HT-29 (cell line): ENCODE measurements around the gene C1orf141. TPM values are rescaled to one million over a fixed set of nuclear protein-coding genes. Genes with fewer than 3 reads are reported as not detected.

Experiments used
- small RNA-seq: library from RNA; depleted of rRNA; stranded (forward); fragments of <200 nt; gene quantifications from one replicate; pipeline ENCODE3, GENCODE V24; 2014
- total RNA-seq: library from RNA; depleted of rRNA; stranded (reverse); fragments of >200 nt; shearing (Covaris generic); gene quantifications from 2 replicates; pipeline ENCODE4 v1.2.3, GENCODE V29; 2014; rRNA removed

C1orf141 gene
- total RNA-seq, 1 experiment from 2014 or later: not detected

Small RNAs within 50 kb of the gene (small RNA-seq; reads per million reads assigned to genes)
- not detected for gene RF00322

Other genes with a start within 250 kb of the C1orf141 start
- gene DNAI4, start 210.1 kb downstream of the C1orf141 start, total RNA-seq: 0.68 and 1.4 TPM in 2 replicates
- gene MIER1, start 210.0 kb downstream of the C1orf141 start, total RNA-seq: 10.8 and 12.5 TPM in 2 replicates
- gene SLC35D1, start 80.8 kb downstream of the C1orf141 start, total RNA-seq: 3.8 and 3.9 TPM in 2 replicates
- not detected in 2 replicates for gene IL23R, start 31.5 kb upstream of the C1orf141 start, total RNA-seq
- gene IL12RB2, start 172.9 kb upstream of the C1orf141 start, total RNA-seq: not detected in 2 replicates